Measurements from ENCODE around the gene MTMR8.

Gene MTMR8

GRCh38 chrX:64350047-64350446 is 45.2 kb downstream of the MTMR8 start:
- Histone ChIP-seq H3K4me1 (ENCODE audit: control insufficient read depth in 1 of 2, insufficient read depth in 2 of 2, low read length in 2 of 2) (no peaks in the 10 kb centered on the region), H3K79me1 (ENCODE audit: low read length) (no peaks in the 10 kb centered on the region), H2AFZ (ENCODE audit: insufficient read depth, low read length, poor library complexity) (no peak overlapping the region), H3K9ac (ENCODE audit: low read length) (no peak overlapping the region), H2BK12ac (ENCODE audit: low read length) (no peak overlapping the region), H3K4ac (ENCODE audit: low read depth, low read length) (no peak overlapping the region), H3K18ac (ENCODE audit: low read length) (no peak overlapping the region), H3K79me2 (ENCODE audit: control insufficient read depth, insufficient read depth, low read length, poor library complexity) (no peaks in the 10 kb centered on the region), H3K4me3 (ENCODE audit: low read depth, low read length) (no peak overlapping the region), H2BK120ac (ENCODE audit: insufficient read depth, low read length, poor library complexity) (no peak overlapping the region), H4K91ac (ENCODE audit: low read depth, low read length) (no peak overlapping the region), H3K27me3 (ENCODE audit: insufficient read depth, low read length) (no peaks in the 10 kb centered on the region), H2AK5ac (ENCODE audit: low read length) (no peak overlapping the region), H3K23ac (ENCODE audit: low read length) (no peak overlapping the region), H3K4me2 (ENCODE audit: low read length) (no peak overlapping the region), H3K36me3 (ENCODE audit: control insufficient read depth in 1 of 2, insufficient read depth in 2 of 2, low read length in 2 of 2) (no peaks in the 10 kb centered on the region), H4K12ac (ENCODE audit: low read depth, low read length) (no peak overlapping the region), H3K27ac (ENCODE audit: low read depth, low read length) (no peak overlapping the region), H3K14ac (ENCODE audit: low read length) (no peak overlapping the region), H3K9me3 (ENCODE audit: insufficient read depth, low read depth, low read length) (no peaks in the 10 kb centered on the region), H4K8ac (ENCODE audit: low read depth, low read length) (no peak overlapping the region), H2BK5ac (ENCODE audit: low read depth, low read length, poor library complexity) (no peak overlapping the region)
- WGBS (ENCODE audit: extremely low coverage, insufficient coverage, insufficient read length), result no CpG with 5 or more reads among the region's 4 CpGs
- DNase-seq, result no peak

DNA sequence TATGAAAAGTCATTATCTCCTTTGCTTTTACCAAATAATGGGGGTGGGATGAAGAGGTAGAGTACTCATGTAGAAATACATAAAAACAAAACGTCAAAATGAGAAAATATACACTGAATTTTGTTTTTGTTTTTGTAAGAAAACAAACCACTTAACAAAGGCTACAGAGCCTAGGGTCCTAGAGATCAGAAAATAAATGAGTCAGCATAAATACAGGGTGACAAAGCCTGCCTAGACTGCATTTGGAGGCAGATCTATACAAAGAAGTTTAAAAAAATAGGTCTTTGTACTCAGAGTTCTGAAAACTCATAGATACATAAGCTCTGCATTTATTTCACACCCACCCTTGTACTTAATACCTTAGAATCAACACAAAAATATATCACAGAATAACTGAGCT is 52.4 kb downstream of the MTMR8 start:
- DNase-seq, result no peak
- no peak overlapping the region for H3K23ac ChIP-seq (ENCODE audit: low read length)
- no peak overlapping the region for H3K4me3 ChIP-seq (ENCODE audit: low read depth, low read length)
- no peaks in the 10 kb centered on the region for H3K27me3 ChIP-seq (ENCODE audit: insufficient read depth, low read length)
- no peak overlapping the region for H3K9ac ChIP-seq (ENCODE audit: low read length)
- H4K12ac ChIP-seq (ENCODE audit: low read depth, low read length), result no peak overlapping the region
- H3K79me2 ChIP-seq (ENCODE audit: control insufficient read depth, insufficient read depth, low read length, poor library complexity), result no peaks in the 10 kb centered on the region
- no CpG with 5 or more reads among the region's 1 CpG for WGBS (ENCODE audit: extremely low coverage, insufficient coverage, insufficient read length)
- no peaks in the 10 kb centered on the region for H3K4me1 ChIP-seq (ENCODE audit: control insufficient read depth in 1 of 2, insufficient read depth in 2 of 2, low read length in 2 of 2)
- no peak overlapping the region for H2BK5ac ChIP-seq (ENCODE audit: low read depth, low read length, poor library complexity)
- no peak overlapping the region for H3K4ac ChIP-seq (ENCODE audit: low read depth, low read length)
- H3K18ac ChIP-seq (ENCODE audit: low read length), result no peak overlapping the region
- no peak overlapping the region for H3K4me2 ChIP-seq (ENCODE audit: low read length)
- H3K14ac ChIP-seq (ENCODE audit: low read length), result no peak overlapping the region
- H3K79me1 ChIP-seq (ENCODE audit: low read length), result no peaks in the 10 kb centered on the region
- H2AFZ ChIP-seq (ENCODE audit: insufficient read depth, low read length, poor library complexity), result no peak overlapping the region
- H3K9me3 ChIP-seq (ENCODE audit: insufficient read depth, low read depth, low read length), result no peaks in the 10 kb centered on the region
- H3K27ac ChIP-seq (ENCODE audit: low read depth, low read length), result no peak overlapping the region
- H2BK120ac ChIP-seq (ENCODE audit: insufficient read depth, low read length, poor library complexity), result no peak overlapping the region
- H2AK5ac ChIP-seq (ENCODE audit: low read length), result no peak overlapping the region
- no peak overlapping the region for H4K8ac ChIP-seq (ENCODE audit: low read depth, low read length)
- H2BK12ac ChIP-seq (ENCODE audit: low read length), result no peak overlapping the region
- H3K36me3 ChIP-seq (ENCODE audit: control insufficient read depth in 1 of 2, insufficient read depth in 2 of 2, low read length in 2 of 2), result no peaks in the 10 kb centered on the region
- no peak overlapping the region for H4K91ac ChIP-seq (ENCODE audit: low read depth, low read length)

GRCh38 chrX:64338296-64338695 is 57.0 kb downstream of the MTMR8 start:
- Histone ChIP-seq H4K12ac (ENCODE audit: low read depth, low read length) (no peak overlapping the region), H3K79me1 (ENCODE audit: low read length) (no peaks in the 10 kb centered on the region), H4K8ac (ENCODE audit: low read depth, low read length) (no peak overlapping the region), H3K36me3 (ENCODE audit: control insufficient read depth in 1 of 2, insufficient read depth in 2 of 2, low read length in 2 of 2) (no peaks in the 10 kb centered on the region), H3K79me2 (ENCODE audit: control insufficient read depth, insufficient read depth, low read length, poor library complexity) (no peaks in the 10 kb centered on the region), H2AFZ (ENCODE audit: insufficient read depth, low read length, poor library complexity) (no peak overlapping the region), H3K4me2 (ENCODE audit: low read length) (no peak overlapping the region), H3K23ac (ENCODE audit: low read length) (no peak overlapping the region), H3K14ac (ENCODE audit: low read length) (no peak overlapping the region), H3K4me1 (ENCODE audit: control insufficient read depth in 1 of 2, insufficient read depth in 2 of 2, low read length in 2 of 2) (no peaks in the 10 kb centered on the region), H3K18ac (ENCODE audit: low read length) (no peak overlapping the region), H2BK5ac (ENCODE audit: low read depth, low read length, poor library complexity) (no peak overlapping the region), H3K9ac (ENCODE audit: low read length) (no peak overlapping the region), H3K4ac (ENCODE audit: low read depth, low read length) (no peak overlapping the region), H3K9me3 (ENCODE audit: insufficient read depth, low read depth, low read length) (no peaks in the 10 kb centered on the region), H3K27me3 (ENCODE audit: insufficient read depth, low read length) (no peaks in the 10 kb centered on the region), H2BK12ac (ENCODE audit: low read length) (no peak overlapping the region), H4K91ac (ENCODE audit: low read depth, low read length) (no peak overlapping the region), H2BK120ac (ENCODE audit: insufficient read depth, low read length, poor library complexity) (no peak overlapping the region), H3K4me3 (ENCODE audit: low read depth, low read length) (no peak overlapping the region), H3K27ac (ENCODE audit: low read depth, low read length) (no peak overlapping the region), H2AK5ac (ENCODE audit: low read length) (no peak overlapping the region)
- no CpG with 5 or more reads among the region's 1 CpG for WGBS (ENCODE audit: extremely low coverage, insufficient coverage, insufficient read length)
- DNase-seq, result peak; percentile 20 to 56

GRCh38 chrX:64334467-64334866 is 60.8 kb downstream of the MTMR8 start:
- Histone ChIP-seq H4K91ac (ENCODE audit: low read depth, low read length) (no peak overlapping the region), H3K36me3 (ENCODE audit: control insufficient read depth in 1 of 2, insufficient read depth in 2 of 2, low read length in 2 of 2) (no peaks in the 10 kb centered on the region), H2BK12ac (ENCODE audit: low read length) (no peak overlapping the region), H3K4me2 (ENCODE audit: low read length) (no peak overlapping the region), H4K12ac (ENCODE audit: low read depth, low read length) (no peak overlapping the region), H3K14ac (ENCODE audit: low read length) (no peak overlapping the region), H3K23ac (ENCODE audit: low read length) (no peak overlapping the region), H3K9me3 (ENCODE audit: insufficient read depth, low read depth, low read length) (no peaks in the 10 kb centered on the region), H3K4me3 (ENCODE audit: low read depth, low read length) (no peak overlapping the region), H3K27me3 (ENCODE audit: insufficient read depth, low read length) (no peaks in the 10 kb centered on the region), H3K9ac (ENCODE audit: low read length) (no peak overlapping the region), H2AFZ (ENCODE audit: insufficient read depth, low read length, poor library complexity) (no peak overlapping the region), H2BK120ac (ENCODE audit: insufficient read depth, low read length, poor library complexity) (no peak overlapping the region), H4K8ac (ENCODE audit: low read depth, low read length) (no peak overlapping the region), H2BK5ac (ENCODE audit: low read depth, low read length, poor library complexity) (no peak overlapping the region), H3K79me1 (ENCODE audit: low read length) (no peaks in the 10 kb centered on the region), H3K79me2 (ENCODE audit: control insufficient read depth, insufficient read depth, low read length, poor library complexity) (no peaks in the 10 kb centered on the region), H2AK5ac (ENCODE audit: low read length) (no peak overlapping the region), H3K18ac (ENCODE audit: low read length) (no peak overlapping the region), H3K27ac (ENCODE audit: low read depth, low read length) (no peak overlapping the region), H3K4me1 (ENCODE audit: control insufficient read depth in 1 of 2, insufficient read depth in 2 of 2, low read length in 2 of 2) (no peaks in the 10 kb centered on the region), H3K4ac (ENCODE audit: low read depth, low read length) (no peak overlapping the region)
- DNase-seq, result no peak
- no CpG with 5 or more reads among the region's 3 CpGs for WGBS (ENCODE audit: extremely low coverage, insufficient coverage, insufficient read length)

- Histone ChIP-seq H2BK5ac (ENCODE audit: low read depth, low read length, poor library complexity) (no peak overlapping the region), H3K4me3 (ENCODE audit: low read depth, low read length) (no peak overlapping the region), H2BK12ac (ENCODE audit: low read length) (no peak overlapping the region), H3K23ac (ENCODE audit: low read length) (no peak overlapping the region), H4K8ac (ENCODE audit: low read depth, low read length) (no peak overlapping the region), H3K4ac (ENCODE audit: low read depth, low read length) (no peak overlapping the region), H3K79me1 (ENCODE audit: low read length) (no peaks in the 10 kb centered on the region), H3K36me3 (ENCODE audit: control insufficient read depth in 1 of 2, insufficient read depth in 2 of 2, low read length in 2 of 2) (no peaks in the 10 kb centered on the region), H3K9ac (ENCODE audit: low read length) (no peak overlapping the region), H4K12ac (ENCODE audit: low read depth, low read length) (no peak overlapping the region), H2AK5ac (ENCODE audit: low read length) (no peak overlapping the region), H2BK120ac (ENCODE audit: insufficient read depth, low read length, poor library complexity) (no peak overlapping the region), H3K4me1 (ENCODE audit: control insufficient read depth in 1 of 2, insufficient read depth in 2 of 2, low read length in 2 of 2) (no peaks in the 10 kb centered on the region), H4K91ac (ENCODE audit: low read depth, low read length) (no peak overlapping the region), H3K9me3 (ENCODE audit: insufficient read depth, low read depth, low read length) (no peaks in the 10 kb centered on the region), H3K14ac (ENCODE audit: low read length) (no peak overlapping the region), H2AFZ (ENCODE audit: insufficient read depth, low read length, poor library complexity) (no peak overlapping the region), H3K4me2 (ENCODE audit: low read length) (no peak overlapping the region), H3K27me3 (ENCODE audit: insufficient read depth, low read length) (no peaks in the 10 kb centered on the region), H3K18ac (ENCODE audit: low read length) (no peak overlapping the region), H3K27ac (ENCODE audit: low read depth, low read length) (no peak overlapping the region), H3K79me2 (ENCODE audit: control insufficient read depth, insufficient read depth, low read length, poor library complexity) (no peaks in the 10 kb centered on the region)
- DNase-seq, result no peak
Observed at GRCh38 chrX:64330284-64330683, 65.0 kb downstream of the MTMR8 start.
